Neutrophil (primary cell): Measurements from ENCODE around the gene ARMC6.

Source experiments
- H3K27ac ChIP-seq: fragments of 200-600 bp; sonication (generic); 2 replicates; pipeline ENCODE4 v1.5.1; 2016; ENCODE audit warnings: mild to moderate bottlenecking, moderate library complexity
- H3K27me3 ChIP-seq: fragments of 200-600 bp; sonication (generic); 2 replicates; pipeline ENCODE4 v1.6.0; 2016; ENCODE audit warnings: mild to moderate bottlenecking
- H3K36me3 ChIP-seq: fragments of 200-600 bp; sonication (generic); 2 replicates; pipeline ENCODE4 v1.5.1; 2017
- H3K4me1 ChIP-seq, 2 experiments: fragments of 200-600 bp in 1 of 2; sonication (generic) in 1 of 2; 1 replicate in 1 of 2; 2 replicates in 1 of 2; pipeline versions ENCODE4 v1.5.1 to v1.6.1; 2013 to 2016; ENCODE audit warnings: low read depth in 1 of 2, low read length in 1 of 2, mild to moderate bottlenecking in 1 of 2, moderate library complexity in 1 of 2; ENCODE audit not compliant: control insufficient read depth in 1 of 2, insufficient read depth in 1 of 2
- H3K4me3 ChIP-seq, 2 experiments: fragments of 200-600 bp in 1 of 2; sonication (generic) in 1 of 2; 1 replicate in 1 of 2; 2 replicates in 1 of 2; pipeline ENCODE4 v1.5.1; 2013 to 2016; ENCODE audit warnings: low read depth in 1 of 2, low read length in 1 of 2, mild to moderate bottlenecking in 1 of 2, moderate library complexity in 1 of 2
- H3K9me3 ChIP-seq: fragments of 200-600 bp; sonication (generic); 2 replicates; pipeline ENCODE4 v1.5.1; 2016
- CTCF ChIP-seq: fragments of 200-600 bp; sonication (generic); IDR thresholded peaks from 2 replicates; pipeline ENCODE4 v1.5.1; 2016; ENCODE audit warnings: antibody characterized with exemption

ARMC6 gene

GRCh38 chr19:19032420-19033175 lies 805 bp upstream of the ARMC6 start:
- H3K36me3 ChIP-seq, result peaks cover 15% of the 10 kb centered on the region
- TF ChIP-seq CTCF, result no peak
- H3K27me3 ChIP-seq, result no peaks in the 10 kb centered on the region
- no peaks in the 10 kb centered on the region for H3K9me3 ChIP-seq
- H3K27ac ChIP-seq, result peak overlapping the region; percentile 97
- peaks cover 19 to 23% of the 10 kb centered on the region in 2 experiments for H3K4me1 ChIP-seq
- H3K4me3 ChIP-seq, result peak overlapping the region; percentile 93 to 98

- Histone ChIP-seq H3K36me3 (peaks cover 10% of the 10 kb centered on the region), H3K9me3 (no peaks in the 10 kb centered on the region), H3K27me3 (no peaks in the 10 kb centered on the region), H3K4me1 (peaks cover 19 to 23% of the 10 kb centered on the region in 2 experiments), H3K27ac (peak overlapping the region; percentile 97), H3K4me3 (peak overlapping the region; percentile 93 to 98)
- no peak for TF ChIP-seq CTCF
Measured at GRCh38 chr19:19033176-19033425, 302 bp upstream of the ARMC6 start.

- Histone ChIP-seq H3K4me3 (peak overlapping the region; percentile 93 to 98), H3K36me3 (no peaks in the 10 kb centered on the region), H3K27ac (peak overlapping the region; percentile 97), H3K27me3 (no peaks in the 10 kb centered on the region), H3K4me1 (peaks cover 19 to 23% of the 10 kb centered on the region in 2 experiments), H3K9me3 (no peaks in the 10 kb centered on the region)
- TF ChIP-seq CTCF, result no peak
Measured at GRCh38 chr19:19034204-19034624, 811 bp downstream of the ARMC6 start.

GRCh38 chr19:19039901-19040300 lies 6.5 kb downstream of the ARMC6 start:
- Histone ChIP-seq H3K9me3 (no peaks in the 10 kb centered on the region), H3K4me3 (no peak overlapping the region), H3K27ac (no peak overlapping the region), H3K4me1 (no peaks in the 10 kb centered on the region), H3K36me3 (peaks cover 16% of the 10 kb centered on the region), H3K27me3 (no peaks in the 10 kb centered on the region)
- TF ChIP-seq CTCF, result no peak

- H3K36me3 ChIP-seq, result peaks cover 16% of the 10 kb centered on the region
- TF ChIP-seq CTCF, result no peak
Measured at GRCh38 chr19:19040417-19040816, 7.0 kb downstream of the ARMC6 start.

More at GRCh38 chr19:19040417-19040816, 7.0 kb downstream of the ARMC6 start:
- H3K4me3 ChIP-seq, result no peak overlapping the region
- no peaks in the 10 kb centered on the region for H3K4me1 ChIP-seq
- no peak overlapping the region for H3K27ac ChIP-seq
- no peaks in the 10 kb centered on the region for H3K9me3 ChIP-seq
- H3K27me3 ChIP-seq, result no peaks in the 10 kb centered on the region
